ENCODE results near the gene DISP3.

DISP3 gene

DNA sequence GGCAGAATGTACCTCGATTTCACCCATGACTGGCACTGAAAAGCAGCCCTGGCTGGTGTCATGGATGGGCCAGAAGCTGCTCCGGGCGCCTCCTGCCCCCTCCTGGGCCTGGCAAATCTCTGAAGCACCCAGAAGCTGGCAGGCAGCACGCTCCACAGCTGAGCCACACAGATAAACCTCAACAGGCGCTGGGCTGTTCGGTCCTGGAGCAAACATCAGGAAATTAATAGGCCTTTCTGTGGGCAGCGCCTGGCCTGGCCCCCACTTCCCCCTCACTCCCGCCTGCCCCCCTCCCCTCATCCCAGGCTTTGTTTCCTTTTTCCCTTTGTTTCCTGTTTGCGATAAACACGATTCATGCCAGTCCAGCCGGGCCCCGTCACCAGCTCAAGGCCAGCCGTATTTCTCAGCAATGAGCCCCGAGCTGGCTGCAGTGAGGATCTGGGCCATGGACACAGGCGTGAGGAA is 20.1 kb upstream of the DISP3 start:
- DNase-seq, result no peak

DNA sequence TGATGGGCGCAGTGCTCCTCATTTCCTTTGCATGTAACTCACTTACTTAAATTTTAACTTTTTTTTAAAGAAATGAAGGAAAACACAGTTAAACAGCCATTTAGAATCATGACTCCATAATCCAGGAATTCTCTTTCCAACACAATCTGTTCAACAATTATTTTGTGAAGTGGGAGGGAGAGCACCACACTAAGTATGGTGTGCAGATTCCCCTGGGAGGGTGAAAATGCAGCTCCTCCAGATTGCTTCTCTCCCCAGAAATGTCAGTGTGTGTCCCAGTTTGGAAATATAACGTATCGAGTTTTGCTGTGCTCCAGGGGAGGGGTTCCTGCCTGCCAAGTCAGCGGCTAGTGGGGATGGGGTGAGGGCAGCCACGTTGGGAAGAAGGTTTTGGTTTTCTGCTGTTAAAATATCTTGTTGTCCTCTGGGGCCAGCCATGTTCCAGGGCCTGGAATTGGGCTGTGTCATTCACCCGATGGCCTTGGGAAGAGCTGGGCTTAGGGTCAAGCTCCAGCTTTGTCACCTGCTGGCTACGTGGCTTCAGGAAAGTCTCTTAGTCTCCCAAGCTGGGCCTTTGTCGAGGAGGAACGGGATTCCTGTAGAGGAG is 17.3 kb upstream of the DISP3 start:
- DNase-seq, result no peak

DNA sequence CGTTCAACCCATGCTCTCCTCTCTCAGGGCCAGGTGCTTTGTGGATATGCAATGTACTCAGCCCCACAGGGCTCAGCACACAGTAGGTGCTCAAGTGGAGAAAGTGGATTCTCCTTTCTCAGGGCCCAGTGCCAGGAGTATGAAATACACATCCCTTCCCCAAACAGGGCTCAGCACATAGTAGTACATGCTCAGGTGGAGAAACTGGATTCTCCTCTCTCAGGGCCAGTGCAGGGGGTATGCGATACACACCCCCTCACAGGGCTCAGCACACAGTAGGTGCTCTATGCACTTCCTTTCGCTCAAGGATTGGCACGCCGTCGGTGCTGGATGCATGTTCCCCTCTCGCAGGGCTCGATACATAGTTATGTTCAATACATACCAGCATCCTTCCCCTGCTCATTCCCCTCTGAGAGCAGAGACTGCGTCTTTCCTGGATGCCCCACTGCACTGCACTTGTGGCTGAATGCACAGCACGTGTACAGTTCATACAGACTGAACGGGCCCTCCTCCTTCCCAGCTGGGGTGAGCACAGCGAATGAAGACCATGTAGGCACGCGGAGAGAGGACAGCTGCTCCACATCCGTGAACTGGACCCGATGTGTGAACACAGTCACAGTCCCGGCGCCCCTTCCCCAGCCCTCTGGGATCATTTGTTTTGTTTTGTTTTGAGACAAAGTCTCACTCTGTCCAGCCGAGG is 16.6 kb upstream of the DISP3 start:
- no peak for DNase-seq

DNA sequence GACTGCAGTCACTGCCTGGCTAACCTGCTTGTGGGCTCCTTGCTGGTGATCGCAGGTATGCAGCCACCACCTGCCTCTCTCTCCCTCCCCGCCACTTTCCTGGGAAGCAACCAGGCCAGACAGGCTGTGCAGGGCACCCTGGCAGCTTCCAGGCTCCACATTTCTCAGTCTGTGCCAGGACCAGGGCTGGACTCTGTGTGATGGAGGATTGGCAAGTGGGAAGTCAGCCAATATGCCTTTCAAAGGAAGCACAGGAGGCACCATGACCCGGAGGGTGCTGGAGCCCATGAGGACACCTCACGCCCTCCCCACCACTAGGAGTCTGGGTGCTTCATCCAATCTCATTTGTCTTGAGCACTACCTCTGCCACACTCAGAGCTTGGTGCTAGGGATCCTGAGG is 15.8 kb upstream of the DISP3 start:
- DNase-seq, result no peak

DNA sequence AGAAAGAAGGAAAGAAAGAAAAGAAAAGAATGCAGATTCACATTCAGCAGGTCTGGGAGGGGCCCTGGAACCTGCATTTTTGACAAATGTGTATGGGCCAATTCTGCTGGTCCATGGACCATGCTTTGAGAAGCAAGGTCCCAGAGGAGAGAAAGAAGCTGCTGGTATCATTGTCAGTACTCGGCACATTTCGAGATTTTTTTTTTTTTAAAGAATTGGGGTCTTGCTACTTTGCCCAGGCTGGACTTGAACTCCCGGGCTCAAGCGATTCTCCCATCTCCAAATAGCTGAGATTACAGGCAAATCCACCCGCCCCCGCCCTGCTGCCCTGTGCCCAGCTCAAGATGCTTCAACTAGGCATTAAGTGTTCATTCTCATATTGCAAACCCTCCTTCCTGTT is 13.6 kb upstream of the DISP3 start:
- no peak for DNase-seq

DNA sequence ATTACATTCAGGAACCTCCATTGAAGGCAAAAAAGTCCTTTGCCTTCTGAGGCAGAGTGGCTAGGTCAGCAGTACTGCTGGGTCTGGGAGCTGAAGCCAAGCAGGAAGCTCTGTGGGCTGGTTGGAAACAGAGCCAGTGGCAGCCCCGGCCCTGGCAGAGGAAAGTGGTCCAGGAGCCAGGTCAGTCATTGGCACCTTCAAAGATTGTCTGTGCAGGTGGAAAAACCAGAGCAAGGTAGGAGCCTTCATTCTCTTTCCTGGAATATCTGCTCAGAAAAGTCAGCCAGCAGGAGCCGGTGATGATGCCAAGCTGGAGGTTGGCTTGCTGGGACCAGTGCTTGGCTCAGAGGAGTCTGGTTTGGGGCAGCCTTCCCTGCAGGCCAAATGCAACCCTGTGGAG is 12.5 kb upstream of the DISP3 start:
- DNase-seq, result no peak

DNA sequence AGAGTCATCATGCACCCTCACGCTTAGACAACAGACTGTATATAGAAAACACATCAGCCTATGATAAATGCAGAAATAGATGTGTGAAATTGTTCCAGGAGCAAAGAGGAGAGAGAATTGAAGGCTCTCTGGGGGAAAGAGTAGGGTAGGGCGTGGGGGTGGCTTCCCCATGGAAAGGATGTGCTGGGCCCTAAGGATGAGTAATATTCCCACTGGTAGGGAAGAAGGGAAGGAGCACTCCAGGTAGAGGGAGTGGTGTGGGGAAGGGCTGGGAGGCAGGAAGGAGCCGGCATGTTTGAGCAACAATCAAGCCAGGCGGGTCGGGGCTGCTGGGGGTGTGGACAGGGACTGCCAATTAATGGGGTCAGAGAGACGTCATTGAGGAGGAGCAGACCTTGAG is 10.1 kb upstream of the DISP3 start:
- no peak for DNase-seq

DNA sequence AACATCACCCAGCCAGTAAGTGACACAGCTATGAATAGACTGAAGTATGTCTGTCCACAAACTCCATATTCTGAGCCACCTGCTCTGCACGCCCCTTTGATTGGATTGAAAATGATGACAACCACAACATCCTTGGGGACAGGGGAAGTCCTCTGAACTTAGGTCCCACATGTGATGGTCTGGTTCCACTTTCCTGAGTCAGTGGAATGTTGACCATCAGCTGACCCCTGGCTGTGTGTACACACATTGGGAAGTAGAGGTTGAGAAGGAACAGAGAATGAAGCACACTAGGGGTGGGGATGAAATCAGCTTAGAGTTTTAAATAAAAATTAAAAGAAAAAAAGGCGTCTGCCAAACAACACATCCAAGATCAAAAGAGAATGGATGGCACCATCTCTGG is 8.0 kb upstream of the DISP3 start:
- DNase-seq, result no peak

DNA sequence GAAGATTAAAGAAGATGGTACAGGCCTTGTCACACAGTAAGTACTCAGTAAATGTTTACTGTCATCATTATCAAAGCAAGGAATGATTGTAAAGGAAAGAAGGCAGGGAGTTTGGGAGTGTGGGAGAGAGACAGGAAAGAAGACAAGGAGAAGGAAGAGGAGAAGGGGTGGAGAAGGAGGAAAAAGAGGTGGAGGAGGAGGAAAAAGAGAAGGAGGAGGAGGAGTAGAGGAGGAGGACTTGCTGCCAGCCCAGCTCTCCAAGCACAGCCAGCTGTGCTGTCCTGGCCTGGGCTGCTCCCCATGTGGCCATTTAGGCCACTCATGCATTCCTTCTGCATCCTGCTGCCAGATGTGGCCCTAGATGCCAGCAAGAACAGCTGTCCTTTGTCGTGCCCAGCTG is 7.5 kb upstream of the DISP3 start:
- DNase-seq, result no peak

DNA sequence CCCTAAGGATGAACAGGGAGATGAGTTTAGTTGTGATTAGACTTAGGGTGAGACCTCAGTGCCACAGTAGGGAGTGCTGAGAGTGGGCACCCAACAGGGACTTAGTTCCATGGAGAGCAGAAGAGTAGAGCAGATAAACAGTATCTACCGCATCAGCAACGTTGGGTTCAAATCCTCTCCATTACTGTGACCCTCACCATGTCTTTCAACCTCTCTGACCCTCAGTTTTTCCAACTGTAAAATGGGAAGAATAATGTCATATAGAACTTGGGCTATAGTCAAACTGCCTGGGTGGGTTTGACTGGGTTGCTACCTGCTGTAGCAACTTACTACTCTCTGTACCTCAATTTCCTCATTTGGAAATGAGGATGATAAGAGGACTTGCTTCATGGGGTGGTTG is 6.7 kb upstream of the DISP3 start:
- DNase-seq, result no peak

DNA sequence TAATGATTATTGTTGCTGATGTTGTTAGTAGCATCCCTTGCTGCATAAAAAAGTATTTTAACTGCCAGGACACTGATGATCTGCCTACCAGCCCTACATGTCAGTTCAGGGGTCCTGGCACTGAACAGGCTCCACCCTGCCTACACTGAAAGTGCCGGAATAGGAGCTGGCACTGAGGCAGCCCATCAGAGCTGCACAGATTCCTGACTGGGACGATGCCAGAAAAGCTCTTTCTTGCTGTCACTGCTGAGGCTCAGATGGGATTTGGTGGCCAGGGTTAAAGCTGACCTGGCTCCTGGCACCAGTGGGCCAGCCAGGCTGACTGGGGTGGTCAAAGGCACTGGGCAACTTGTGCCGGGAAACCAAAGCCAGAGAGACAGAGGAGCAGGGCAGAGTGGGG is 6.2 kb upstream of the DISP3 start:
- no peak for DNase-seq

DNA sequence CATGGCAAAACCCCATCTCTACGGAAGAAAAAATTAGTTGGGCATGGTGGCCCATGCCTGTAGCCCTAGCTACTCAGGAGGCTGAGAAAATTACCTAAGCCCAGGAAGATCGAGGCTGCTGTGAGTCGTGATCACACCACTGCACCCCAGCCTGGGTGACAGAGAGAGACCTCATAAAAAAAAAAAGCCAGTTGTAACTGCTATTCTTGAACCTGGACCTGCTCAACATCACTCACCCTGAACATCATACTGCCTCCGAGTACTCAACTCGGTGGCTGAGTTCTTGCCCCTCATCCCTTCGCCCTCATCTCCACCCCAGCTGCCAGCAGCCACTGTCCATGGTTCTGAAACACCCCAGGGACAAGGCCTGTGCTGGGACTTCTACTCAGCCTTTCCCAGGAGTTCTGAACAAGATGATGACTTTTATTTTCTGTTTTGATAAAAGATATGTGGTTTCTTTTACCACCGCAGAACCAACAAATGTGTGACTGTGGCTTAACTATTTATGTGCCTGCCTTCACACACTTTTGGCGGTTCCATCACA is 5.4 kb upstream of the DISP3 start:
- no peak for DNase-seq

DNA sequence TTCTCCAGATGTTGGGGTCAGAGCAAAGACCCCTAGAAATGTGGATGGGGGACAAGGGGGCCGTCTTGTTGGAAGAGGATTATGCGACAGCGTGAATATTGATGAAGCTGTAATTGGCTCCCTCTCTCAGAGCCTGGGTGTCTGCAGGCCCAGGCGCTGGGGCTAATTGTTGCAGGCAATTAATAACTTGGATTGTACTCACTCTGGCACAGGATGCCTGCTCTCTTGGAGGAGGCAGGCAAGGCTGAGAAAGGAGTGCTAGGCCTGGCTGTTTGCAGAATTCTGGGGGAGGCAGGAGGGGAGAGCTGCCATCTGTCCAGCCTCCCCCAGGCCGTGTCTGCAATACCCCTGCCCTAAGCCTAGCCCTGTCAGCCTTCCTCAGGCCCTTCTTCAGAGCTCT is 4.1 kb upstream of the DISP3 start:
- DNase-seq, result no peak

DNA sequence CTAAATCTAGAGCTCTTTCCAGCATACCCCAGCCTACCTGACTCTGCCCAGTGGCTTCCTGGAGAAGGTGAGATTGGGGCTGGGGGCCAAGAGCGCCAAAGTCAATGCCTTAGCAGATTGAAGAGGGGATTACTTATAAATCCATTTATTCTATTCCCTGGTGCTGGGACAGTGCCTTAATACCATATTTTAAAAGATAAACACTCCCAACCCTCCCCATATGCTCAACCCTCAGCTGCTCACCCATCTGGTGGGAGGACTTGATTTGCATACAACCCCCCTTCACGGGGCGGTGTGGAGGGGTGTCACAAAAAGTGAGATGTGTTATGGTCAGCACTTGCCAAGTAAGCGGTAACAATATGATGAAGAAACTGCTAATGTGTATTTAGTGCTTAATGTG is 3.2 kb upstream of the DISP3 start:
- DNase-seq, result no peak

DNA sequence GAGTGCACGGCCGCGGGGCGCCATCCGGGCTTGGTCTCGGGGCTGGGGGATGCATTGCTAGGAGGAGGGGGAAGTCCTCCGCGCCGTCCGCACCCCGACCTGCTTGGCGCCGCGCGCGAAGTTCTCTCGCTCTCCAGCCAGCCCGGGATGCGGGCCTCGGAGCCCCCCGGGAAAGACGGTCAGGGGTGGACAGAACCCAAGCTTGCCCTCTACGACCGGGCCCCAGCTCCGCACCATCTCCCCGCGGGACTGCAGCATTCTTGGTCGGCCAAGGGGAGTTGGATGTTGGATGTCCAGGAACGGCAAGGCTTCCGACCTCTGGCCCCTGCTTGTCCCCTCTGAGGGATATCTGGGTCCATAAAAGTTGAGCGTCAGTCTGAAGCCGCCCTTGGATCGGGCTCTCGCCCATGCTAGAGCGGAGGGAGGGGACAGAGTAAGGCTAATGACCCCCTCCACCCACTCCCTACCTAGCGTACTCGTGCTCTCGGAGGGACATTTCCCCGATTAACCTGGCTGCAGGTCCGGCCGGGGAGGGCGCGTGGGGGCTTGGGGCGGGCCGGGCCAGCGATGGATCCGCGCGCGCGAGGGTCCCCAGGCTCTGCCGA is 522 bp downstream of the DISP3 start:
- no peak for DNase-seq

DNA sequence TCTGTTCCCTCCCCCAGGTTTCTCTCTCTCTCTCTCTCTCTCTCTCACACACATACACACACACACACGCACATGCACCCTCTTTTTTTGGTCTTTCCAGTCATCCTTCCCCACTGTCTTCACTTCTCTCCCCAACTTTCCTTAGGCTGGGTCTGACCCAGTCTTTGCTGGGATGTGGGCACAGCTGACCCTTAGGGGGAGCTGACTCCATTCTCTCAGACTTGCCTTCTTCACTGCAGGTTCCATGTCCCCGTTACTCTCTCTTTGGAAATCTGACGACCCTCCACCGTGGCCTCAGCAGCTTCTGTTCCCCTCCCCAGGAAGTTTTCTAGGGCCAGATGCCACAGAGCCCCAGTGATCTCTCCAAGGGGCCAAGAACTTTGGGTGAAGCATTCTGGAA is 2.1 kb downstream of the DISP3 start:
- DNase-seq, result no peak

DNA sequence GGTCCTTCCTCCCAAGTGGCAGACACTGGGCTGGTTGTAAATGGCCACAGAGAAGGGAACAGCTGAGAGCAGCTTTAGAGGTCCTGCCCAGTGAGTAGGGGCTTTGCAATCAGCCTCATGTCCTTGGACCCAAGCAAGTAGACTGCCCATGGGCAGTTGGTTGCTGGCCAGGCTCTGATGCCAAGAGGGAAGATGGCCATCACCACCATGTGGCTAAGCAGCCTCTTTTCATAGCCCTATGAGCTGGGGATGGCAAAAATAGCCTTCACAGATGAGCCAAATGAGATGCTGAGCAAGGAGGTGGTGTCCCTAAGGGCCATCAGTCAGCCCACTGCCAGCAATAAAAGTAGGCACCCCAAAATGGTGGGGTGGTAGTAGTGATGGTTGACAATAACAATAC is 3.2 kb downstream of the DISP3 start:
- no peak for DNase-seq

DNA sequence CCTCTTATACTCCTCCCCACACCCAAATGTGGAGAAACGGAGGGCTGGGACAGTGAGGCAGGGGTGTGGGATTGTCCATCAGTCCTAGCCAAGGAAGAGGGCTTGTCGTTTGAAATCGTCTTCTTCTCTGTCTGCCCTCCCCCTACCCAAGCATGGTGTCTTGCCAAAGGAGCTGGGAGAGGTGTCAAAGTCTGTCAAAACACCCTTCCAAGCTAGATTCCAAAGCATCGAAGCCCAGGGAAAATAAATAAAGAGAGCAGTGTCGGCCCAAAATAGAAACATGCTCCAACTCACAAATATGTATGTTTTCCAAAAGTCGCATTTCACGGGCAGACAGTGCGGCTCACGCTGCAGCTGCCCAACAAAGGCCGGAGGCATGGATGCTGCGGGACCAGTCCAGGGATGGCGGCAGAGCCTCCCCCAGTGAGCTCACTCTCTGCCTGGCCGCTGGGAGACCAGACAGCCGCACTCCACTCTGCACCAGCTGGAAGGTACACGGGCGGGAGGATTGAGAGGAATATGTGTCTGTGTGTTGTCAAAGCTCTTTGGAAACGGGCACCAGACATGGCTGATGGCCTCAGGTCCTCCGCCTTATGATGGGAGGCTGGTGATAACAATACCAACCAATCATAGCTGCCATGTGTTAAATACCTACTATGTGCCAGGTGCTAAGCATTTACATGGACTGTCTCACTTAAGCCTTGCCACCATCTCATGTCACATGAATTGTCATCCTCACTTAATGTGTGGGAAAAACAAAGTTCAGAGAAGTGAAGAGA is 3.9 kb downstream of the DISP3 start:
- DNase-seq, result no peak

DNA sequence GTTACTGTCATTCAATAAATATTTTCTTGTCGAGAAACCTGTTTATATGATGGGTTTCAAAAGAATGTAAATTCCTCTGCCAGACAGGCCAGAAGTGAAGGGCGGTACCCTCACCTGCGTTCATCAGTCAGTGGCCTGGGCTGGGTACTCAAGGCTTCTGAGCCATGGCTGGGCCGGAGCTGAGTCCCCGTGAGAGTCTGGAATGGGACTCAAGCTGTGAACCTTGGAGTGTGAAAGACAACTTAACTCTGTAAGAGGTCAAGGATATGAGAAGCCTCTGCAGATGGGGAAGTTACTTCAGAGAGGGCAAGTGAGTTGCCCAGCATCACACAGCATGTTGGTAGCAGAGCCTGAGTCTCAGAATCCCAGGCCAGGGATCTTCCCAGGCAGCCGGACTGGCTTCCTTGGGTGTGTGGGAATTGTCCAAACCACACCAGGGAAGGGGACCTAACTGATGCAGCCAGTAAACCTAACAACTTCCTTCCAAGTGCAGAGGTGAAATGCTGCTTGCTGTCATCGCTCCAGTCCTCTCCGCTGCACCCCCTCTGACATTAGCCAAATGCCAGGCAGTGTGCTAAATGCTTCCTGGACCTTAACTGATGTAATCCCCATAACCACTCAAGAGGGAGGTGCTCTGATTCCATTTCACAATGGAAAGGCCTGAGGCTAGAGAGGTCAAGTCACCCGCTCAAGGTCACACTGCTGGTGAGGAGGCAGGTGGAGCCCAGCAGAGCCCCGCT is 4.8 kb downstream of the DISP3 start:
- DNase-seq, result no peak

DNA sequence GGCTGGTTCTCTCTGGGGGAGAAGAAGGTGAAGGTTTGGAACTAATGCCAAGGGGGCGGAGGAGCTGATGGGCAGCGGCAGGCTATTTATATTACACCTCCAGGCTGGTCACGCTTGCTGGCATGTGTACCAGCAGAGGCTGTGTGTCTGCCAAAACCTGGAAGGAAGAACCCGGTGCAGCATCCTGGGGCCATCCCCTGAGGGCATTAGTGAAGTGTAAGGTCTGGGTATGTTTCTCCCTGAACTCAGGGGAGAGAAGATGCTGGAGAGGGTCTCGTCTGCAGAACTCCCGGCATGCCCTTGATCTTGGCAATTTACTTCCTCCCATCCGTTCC is 5.3 kb downstream of the DISP3 start:
- DNase-seq, result no peak

DNA sequence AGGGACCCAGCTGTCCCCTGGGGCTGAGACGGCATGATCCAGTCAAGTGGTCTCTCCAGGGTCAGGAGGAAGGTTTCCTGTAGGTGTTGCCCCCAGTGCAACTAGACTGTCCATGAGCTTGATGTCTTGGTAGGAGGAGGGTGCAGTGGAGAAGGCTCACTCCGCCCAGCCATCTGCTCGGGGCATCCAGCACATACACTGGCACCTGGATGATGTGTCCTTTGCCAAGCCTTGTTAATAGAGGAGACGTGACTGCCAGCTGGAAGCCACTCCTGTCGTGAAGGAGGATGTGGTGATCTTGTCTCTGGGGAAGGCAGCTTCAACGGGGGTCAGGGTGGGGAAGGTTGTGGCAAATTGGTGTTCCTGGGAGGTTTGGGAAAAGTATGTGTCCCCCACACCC is 6.2 kb downstream of the DISP3 start:
- DNase-seq, result no peak

DNA sequence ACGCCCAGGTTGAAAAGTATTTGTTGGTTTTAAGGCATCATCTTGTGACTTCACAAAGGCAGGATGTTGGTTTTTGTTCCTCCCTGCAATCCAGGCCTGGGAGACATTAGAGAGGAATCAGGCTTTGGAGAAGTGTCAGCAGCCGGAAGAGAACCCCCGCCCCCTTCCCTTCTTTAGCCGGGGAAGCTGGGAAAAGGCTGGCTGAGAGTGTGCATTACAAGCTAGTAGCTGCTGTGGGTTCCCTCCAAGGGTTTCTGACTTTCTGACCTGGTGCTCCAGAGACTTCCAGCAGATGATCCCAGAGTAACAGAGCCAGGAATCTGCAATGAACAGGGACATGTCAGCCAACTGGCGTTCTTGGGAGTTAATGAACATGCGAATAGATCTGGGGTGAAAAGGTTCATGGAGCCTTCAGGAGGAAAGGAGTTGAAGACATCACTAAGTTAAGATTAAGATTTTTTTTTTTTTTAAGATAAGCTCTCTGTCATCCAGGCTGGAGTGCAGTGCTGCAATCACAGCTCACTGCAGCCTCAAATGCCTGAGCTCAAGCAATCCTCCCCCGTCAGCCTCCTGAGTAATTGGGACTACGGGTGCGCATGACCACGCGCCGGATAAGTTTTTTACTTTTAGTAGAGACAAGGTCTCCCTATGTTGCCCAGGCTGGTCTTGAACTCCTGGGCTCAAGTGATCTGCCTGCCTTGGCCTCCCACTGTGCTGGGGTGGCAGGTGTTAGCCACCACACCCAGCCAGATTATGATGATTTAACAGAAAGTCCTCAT is 7.5 kb downstream of the DISP3 start:
- DNase-seq, result no peak
